ENCODE results near the gene CEPT1. TPM values are rescaled to one million over a fixed set of nuclear protein-coding genes. Genes with fewer than 3 reads are reported as not detected.
A peak's percentile ranks its signal among the peaks of the same experiment; 100 is the strongest.

Gene CEPT1
- total and polyA plus RNA-seq, 10 of the 15 experiments (the other 5 are each of a cell fraction or from before 2014, with no cell fraction given): 29.4 to 77.9 (median 54.8) TPM

DNA sequence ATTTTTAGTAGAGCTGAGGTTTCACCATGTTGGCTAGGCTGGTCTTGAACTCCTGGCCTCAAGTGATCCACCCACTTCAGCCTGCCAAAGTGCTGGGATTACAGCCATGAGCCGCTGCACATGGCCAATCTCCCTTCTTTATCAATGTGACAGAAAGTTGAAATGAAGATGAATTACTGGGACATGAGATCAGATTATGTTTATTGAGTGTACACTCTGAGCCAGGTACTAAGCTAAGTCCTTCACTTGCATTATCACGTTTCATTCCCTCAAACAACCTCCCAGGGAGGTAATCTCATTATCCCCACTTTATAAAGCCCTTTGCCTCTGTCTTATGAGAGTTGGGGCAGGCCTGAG is 81.2 kb downstream of the CEPT1 start:
- Histone ChIP-seq H3K4me2 (ENCODE audit: control insufficient read depth, insufficient read depth) (peak overlapping the region; percentile 67), H3K27me3 (replicated peaks in 1 of 2; ENCODE audit: control insufficient read depth in 2 of 2, insufficient read depth in 2 of 2, low read length in 1 of 2) (no peaks in the 10 kb centered on the region), H3K27ac (ENCODE audit: control insufficient read depth, insufficient read depth) (peak overlapping the region; percentile 100), H3K4me1 (ENCODE audit: control insufficient read depth, insufficient read depth, low read length) (peaks cover 90% of the 10 kb centered on the region), H2AFZ (ENCODE audit: control insufficient read depth, low read depth, low read length) (no peak overlapping the region), H3K9ac (ENCODE audit: control insufficient read depth, insufficient read depth, low read length) (peak overlapping the region; percentile 87), H3K4me3 (no peak overlapping the region), H3K9me3 (replicated peaks; ENCODE audit: control insufficient read depth, insufficient read depth, low read length) (no peaks in the 10 kb centered on the region), H3K79me2 (ENCODE audit: control insufficient read depth, insufficient read depth, low read length) (peaks cover 15% of the 10 kb centered on the region), H4K20me1 (ENCODE audit: control insufficient read depth, insufficient read depth) (no peaks in the 10 kb centered on the region), H3K36me3 (ENCODE audit: control insufficient read depth in 2 of 2, insufficient read depth in 2 of 2, low read length in 1 of 2) (no peaks in the 10 kb centered on the region)
- in situ Hi-C loops (cut with MboI): loop anchor here (5.0 to 10.0 kb wide), 3 partner anchors 111 to 544 kb away; no protein-coding TSS in a partner anchor
- no peak for DNase-seq (ENCODE audit: low read depth, low spot score)
- ChIA-PET RAD21 (ENCODE audit: unreplicated experiment) (interaction anchor here (1.0 to 9.9 kb wide), 17 partner anchors 15 to 475 kb away, joined by 3 to 542 read pairs (median 9); partner anchors contain the start of genes CD53, CEPT1, DENND2D and DRAM2), SMC1A (ENCODE audit: uncharacterized antibody, unreplicated experiment) (interaction anchor here (0.7 to 12.4 kb wide), 27 partner anchors 10 to 382 kb away, joined by 3 to 284 read pairs (median 5); partner anchors contain the start of genes CD53, CEPT1, DENND2D and DRAM2), POLR2A (interaction anchor here (0.6 to 8.8 kb wide), 13 partner anchors 10 to 349 kb away, joined by 3 to 371 read pairs (median 4); partner anchors contain the start of genes CD53, CEPT1, DENND2D and DRAM2), CTCF (interaction anchor here (0.7 to 8.9 kb wide), 13 partner anchors 11 to 534 kb away, joined by 3 to 239 read pairs (median 3); partner anchors contain the start of genes CEPT1, DENND2D and DRAM2)
- WGBS (ENCODE audit: insufficient coverage, insufficient replicate concordance, low lambda C conversion rate, missing lambda C conversion rate): 29% methylated on average over 2 of the region's 2 CpGs
- intact Hi-C loops (cut with micrococcal nuclease; ENCODE audit: unreplicated experiment): loop anchor here (1.0 to 10.0 kb wide), 9 partner anchors 18 to 586 kb away; partner anchors contain the start of genes C1orf162, CEPT1, DRAM2 and LRIF1
- ATAC-seq: no peak
- no peak for FAIRE-seq
- BruUV-seq (replicated peaks): TSS peak; percentile 88
- TF ChIP-seq NR2C1 (IDR thresholded peaks at IDR 0.05) (no peak), GABPA (IDR thresholded peaks at IDR 0.05; ENCODE audit: low read depth) (no peak), CHD2 (IDR thresholded peaks at IDR 0.05; ENCODE audit: borderline replicate concordance, low read depth, low read length) (no peak), TBL1XR1 (IDR thresholded peaks at IDR 0.05; ENCODE audit: low read depth, low read length) (no peak), RCOR1 (conservative IDR thresholded peaks at IDR 0.05; ENCODE audit: low read depth, low read length) (0 out of 2 replicates have a peak, but pooled peaks have one; percentile 4)
- TF ChIP-seq, protein P1, sequence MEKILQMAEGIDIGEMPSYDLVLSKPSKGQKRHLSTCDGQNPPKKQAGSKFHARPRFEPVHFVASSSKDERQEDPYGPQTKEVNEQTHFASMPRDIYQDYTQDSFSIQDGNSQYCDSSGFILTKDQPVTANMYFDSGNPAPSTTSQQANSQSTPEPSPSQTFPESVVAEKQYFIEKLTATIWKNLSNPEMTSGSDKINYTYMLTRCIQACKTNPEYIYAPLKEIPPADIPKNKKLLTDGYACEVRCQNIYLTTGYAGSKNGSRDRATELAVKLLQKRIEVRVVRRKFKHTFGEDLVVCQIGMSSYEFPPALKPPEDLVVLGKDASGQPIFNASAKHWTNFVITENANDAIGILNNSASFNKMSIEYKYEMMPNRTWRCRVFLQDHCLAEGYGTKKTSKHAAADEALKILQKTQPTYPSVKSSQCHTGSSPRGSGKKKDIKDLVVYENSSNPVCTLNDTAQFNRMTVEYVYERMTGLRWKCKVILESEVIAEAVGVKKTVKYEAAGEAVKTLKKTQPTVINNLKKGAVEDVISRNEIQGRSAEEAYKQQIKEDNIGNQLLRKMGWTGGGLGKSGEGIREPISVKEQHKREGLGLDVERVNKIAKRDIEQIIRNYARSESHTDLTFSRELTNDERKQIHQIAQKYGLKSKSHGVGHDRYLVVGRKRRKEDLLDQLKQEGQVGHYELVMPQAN (conservative IDR thresholded peaks at IDR 0.05): no peak
- TF ChIP-seq, protein P2, sequence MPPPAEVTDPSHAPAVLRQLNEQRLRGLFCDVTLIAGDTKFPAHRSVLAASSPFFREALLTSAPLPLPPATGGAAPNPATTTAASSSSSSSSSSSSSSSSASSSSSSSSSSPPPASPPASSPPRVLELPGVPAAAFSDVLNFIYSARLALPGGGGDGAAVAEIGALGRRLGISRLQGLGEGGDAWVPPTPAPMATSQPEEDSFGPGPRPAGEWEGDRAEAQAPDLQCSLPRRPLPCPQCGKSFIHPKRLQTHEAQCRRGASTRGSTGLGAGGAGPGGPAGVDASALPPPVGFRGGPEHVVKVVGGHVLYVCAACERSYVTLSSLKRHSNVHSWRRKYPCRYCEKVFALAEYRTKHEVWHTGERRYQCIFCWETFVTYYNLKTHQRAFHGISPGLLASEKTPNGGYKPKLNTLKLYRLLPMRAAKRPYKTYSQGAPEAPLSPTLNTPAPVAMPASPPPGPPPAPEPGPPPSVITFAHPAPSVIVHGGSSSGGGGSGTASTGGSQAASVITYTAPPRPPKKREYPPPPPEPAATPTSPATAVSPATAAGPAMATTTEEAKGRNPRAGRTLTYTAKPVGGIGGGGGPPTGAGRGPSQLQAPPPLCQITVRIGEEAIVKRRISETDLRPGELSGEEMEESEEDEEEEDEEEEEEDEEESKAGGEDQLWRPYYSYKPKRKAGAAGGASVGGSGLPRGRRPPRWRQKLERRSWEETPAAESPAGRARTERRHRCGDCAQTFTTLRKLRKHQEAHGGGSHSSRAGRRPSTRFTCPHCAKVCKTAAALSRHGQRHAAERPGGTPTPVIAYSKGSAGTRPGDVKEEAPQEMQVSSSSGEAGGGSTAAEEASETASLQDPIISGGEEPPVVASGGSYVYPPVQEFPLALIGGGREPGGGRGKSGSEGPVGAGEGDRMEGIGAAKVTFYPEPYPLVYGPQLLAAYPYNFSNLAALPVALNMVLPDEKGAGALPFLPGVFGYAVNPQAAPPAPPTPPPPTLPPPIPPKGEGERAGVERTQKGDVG (CRISPR knock-in tag; IDR thresholded peaks at IDR 0.05): 0 out of 2 replicates have a peak, but pooled peaks have one; percentile 13
- TF ChIP-seq, protein P3, sequence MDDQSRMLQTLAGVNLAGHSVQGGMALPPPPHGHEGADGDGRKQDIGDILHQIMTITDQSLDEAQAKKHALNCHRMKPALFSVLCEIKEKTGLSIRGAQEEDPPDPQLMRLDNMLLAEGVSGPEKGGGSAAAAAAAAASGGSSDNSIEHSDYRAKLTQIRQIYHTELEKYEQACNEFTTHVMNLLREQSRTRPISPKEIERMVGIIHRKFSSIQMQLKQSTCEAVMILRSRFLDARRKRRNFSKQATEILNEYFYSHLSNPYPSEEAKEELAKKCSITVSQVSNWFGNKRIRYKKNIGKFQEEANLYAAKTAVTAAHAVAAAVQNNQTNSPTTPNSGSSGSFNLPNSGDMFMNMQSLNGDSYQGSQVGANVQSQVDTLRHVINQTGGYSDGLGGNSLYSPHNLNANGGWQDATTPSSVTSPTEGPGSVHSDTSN (IDR thresholded peaks at IDR 0.05; ENCODE audit: insufficient replicate concordance, low read depth, low read length): no peak
- TF ChIP-seq, protein P4, sequence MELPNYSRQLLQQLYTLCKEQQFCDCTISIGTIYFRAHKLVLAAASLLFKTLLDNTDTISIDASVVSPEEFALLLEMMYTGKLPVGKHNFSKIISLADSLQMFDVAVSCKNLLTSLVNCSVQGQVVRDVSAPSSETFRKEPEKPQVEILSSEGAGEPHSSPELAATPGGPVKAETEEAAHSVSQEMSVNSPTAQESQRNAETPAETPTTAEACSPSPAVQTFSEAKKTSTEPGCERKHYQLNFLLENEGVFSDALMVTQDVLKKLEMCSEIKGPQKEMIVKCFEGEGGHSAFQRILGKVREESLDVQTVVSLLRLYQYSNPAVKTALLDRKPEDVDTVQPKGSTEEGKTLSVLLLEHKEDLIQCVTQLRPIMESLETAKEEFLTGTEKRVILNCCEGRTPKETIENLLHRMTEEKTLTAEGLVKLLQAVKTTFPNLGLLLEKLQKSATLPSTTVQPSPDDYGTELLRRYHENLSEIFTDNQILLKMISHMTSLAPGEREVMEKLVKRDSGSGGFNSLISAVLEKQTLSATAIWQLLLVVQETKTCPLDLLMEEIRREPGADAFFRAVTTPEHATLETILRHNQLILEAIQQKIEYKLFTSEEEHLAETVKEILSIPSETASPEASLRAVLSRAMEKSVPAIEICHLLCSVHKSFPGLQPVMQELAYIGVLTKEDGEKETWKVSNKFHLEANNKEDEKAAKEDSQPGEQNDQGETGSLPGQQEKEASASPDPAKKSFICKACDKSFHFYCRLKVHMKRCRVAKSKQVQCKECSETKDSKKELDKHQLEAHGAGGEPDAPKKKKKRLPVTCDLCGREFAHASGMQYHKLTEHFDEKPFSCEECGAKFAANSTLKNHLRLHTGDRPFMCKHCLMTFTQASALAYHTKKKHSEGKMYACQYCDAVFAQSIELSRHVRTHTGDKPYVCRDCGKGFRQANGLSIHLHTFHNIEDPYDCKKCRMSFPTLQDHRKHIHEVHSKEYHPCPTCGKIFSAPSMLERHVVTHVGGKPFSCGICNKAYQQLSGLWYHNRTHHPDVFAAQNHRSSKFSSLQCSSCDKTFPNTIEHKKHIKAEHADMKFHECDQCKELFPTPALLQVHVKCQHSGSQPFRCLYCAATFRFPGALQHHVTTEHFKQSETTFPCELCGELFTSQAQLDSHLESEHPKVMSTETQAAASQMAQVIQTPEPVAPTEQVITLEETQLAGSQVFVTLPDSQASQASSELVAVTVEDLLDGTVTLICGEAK (IDR thresholded peaks at IDR 0.05; ENCODE audit: borderline replicate concordance): no peak
- TF ChIP-seq, protein P5, sequence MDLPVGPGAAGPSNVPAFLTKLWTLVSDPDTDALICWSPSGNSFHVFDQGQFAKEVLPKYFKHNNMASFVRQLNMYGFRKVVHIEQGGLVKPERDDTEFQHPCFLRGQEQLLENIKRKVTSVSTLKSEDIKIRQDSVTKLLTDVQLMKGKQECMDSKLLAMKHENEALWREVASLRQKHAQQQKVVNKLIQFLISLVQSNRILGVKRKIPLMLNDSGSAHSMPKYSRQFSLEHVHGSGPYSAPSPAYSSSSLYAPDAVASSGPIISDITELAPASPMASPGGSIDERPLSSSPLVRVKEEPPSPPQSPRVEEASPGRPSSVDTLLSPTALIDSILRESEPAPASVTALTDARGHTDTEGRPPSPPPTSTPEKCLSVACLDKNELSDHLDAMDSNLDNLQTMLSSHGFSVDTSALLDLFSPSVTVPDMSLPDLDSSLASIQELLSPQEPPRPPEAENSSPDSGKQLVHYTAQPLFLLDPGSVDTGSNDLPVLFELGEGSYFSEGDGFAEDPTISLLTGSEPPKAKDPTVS (IDR thresholded peaks at IDR 0.05; ENCODE audit: low read depth, low read length): no peak

Measured in GM12878 (cell line).